HEK293 (cell line): Measurements from ENCODE around the gene BPNT1.

Experiments used
- MYNN ChIP-seq: fragments of 450-650 bp; formaldehyde crosslinking; IDR thresholded peaks from 2 replicates; pipeline ENCODE4 v1.5.1; 2016; ENCODE audit warnings: missing biosample characterization, missing genetic modification characterization, borderline replicate concordance
- ZBTB21 ChIP-seq: fragments of 450-650 bp; formaldehyde crosslinking; IDR thresholded peaks from 2 replicates; pipeline ENCODE4 v1.5.1; 2017; ENCODE audit warnings: missing biosample characterization, missing genetic modification characterization
- ZFP3 ChIP-seq: fragments of 450-650 bp; formaldehyde crosslinking; IDR thresholded peaks from 2 replicates; pipeline ENCODE4 v1.5.1; 2016; ENCODE audit warnings: low read depth, missing biosample characterization, missing genetic modification characterization
- ZFP37 ChIP-seq: fragments of 450-650 bp; formaldehyde crosslinking; IDR thresholded peaks from 2 replicates; pipeline ENCODE4 v1.5.1; 2016; ENCODE audit warnings: missing biosample characterization, missing genetic modification characterization
- ZNF140 ChIP-seq: fragments of 450-650 bp; formaldehyde crosslinking; IDR thresholded peaks from 2 replicates; pipeline ENCODE4 v1.5.1; 2016; ENCODE audit warnings: missing biosample characterization, missing genetic modification characterization
- ZNF239 ChIP-seq: fragments of 450-650 bp; formaldehyde crosslinking; IDR thresholded peaks from 2 replicates; pipeline ENCODE4 v1.5.1; 2016; ENCODE audit warnings: missing biosample characterization, missing genetic modification characterization
- ZNF311 ChIP-seq: fragments of 450-650 bp; formaldehyde crosslinking; IDR thresholded peaks from 2 replicates; pipeline ENCODE4 v1.5.1; 2017; ENCODE audit warnings: missing biosample characterization, missing genetic modification characterization, borderline replicate concordance
- ZNF350 ChIP-seq: fragments of 450-650 bp; formaldehyde crosslinking; IDR thresholded peaks from 2 replicates; pipeline ENCODE4 v1.5.0; 2017; ENCODE audit warnings: missing biosample characterization, mild to moderate bottlenecking, missing genetic modification characterization
- ZNF555 ChIP-seq: fragments of 450-650 bp; formaldehyde crosslinking; conservative IDR thresholded peaks from 2 replicates; pipeline ENCODE4 v1.5.1; 2017; ENCODE audit warnings: missing biosample characterization, mild to moderate bottlenecking, missing genetic modification characterization, inconsistent platforms
- ZNF561 ChIP-seq: fragments of 450-650 bp; IDR thresholded peaks from 2 replicates; pipeline ENCODE4 v1.5.1; 2018; ENCODE audit warnings: missing biosample characterization, missing genetic modification characterization, borderline replicate concordance
- ZNF777 ChIP-seq: fragments of 450-650 bp; formaldehyde crosslinking; IDR thresholded peaks from 2 replicates; pipeline ENCODE4 v1.5.1; 2017; ENCODE audit warnings: missing biosample characterization, missing genetic modification characterization, borderline replicate concordance
- ZNF791 ChIP-seq: fragments of 450-650 bp; formaldehyde crosslinking; IDR thresholded peaks from 2 replicates; pipeline ENCODE4 v1.5.1; 2016; ENCODE audit warnings: missing biosample characterization, missing genetic modification characterization
- TF ChIP-seq, protein P1 (sequence below): fragments of 450-650 bp; formaldehyde crosslinking; IDR thresholded peaks from 2 replicates; pipeline ENCODE4 v1.5.1; 2016; ENCODE audit warnings: missing biosample characterization, missing genetic modification characterization
- TF ChIP-seq, protein P2 (sequence below): fragments of 450-650 bp; formaldehyde crosslinking; conservative IDR thresholded peaks from 2 replicates; pipeline ENCODE4 v1.5.1; 2016; ENCODE audit warnings: low read depth, missing biosample characterization, missing genetic modification characterization

DNA sequence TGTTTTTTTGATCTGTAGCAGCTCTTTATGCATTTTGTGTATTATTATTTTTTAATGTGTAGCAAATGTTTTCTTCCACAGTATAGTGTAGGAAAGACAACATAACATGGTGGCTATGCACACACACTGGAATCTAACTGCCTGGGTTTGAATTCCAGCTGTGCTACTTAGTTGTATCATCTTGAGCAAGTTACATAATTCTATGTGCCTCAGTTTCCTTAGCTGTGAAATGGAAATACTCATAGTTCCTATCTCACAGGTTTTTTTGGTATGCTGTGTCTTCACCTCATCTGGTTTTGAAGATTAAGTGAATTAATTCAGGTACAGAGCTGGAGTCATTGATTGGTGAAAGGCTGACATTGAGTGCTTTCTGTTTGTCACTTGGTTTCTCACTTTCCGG is 3.1 kb upstream of the BPNT1 start:
- TF ChIP-seq ZFP37 (no peak), ZNF239 (tag by site-specific recombination) (no peak), ZNF791 (tag by site-specific recombination) (no peak), MYNN (tag by site-specific recombination) (no peak), ZBTB21 (tag by site-specific recombination) (no peak), ZNF555 (tag by site-specific recombination) (no peak), ZFP3 (no peak), ZNF777 (tag by site-specific recombination) (no peak), ZNF561 (tag by site-specific recombination) (no peak), ZNF350 (no peak), ZNF140 (tag by site-specific recombination) (no peak), ZNF311 (tag by site-specific recombination) (no peak)
- TF ChIP-seq, protein P1, sequence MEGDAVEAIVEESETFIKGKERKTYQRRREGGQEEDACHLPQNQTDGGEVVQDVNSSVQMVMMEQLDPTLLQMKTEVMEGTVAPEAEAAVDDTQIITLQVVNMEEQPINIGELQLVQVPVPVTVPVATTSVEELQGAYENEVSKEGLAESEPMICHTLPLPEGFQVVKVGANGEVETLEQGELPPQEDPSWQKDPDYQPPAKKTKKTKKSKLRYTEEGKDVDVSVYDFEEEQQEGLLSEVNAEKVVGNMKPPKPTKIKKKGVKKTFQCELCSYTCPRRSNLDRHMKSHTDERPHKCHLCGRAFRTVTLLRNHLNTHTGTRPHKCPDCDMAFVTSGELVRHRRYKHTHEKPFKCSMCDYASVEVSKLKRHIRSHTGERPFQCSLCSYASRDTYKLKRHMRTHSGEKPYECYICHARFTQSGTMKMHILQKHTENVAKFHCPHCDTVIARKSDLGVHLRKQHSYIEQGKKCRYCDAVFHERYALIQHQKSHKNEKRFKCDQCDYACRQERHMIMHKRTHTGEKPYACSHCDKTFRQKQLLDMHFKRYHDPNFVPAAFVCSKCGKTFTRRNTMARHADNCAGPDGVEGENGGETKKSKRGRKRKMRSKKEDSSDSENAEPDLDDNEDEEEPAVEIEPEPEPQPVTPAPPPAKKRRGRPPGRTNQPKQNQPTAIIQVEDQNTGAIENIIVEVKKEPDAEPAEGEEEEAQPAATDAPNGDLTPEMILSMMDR (tag by site-specific recombination): no peak
- TF ChIP-seq, protein P2, sequence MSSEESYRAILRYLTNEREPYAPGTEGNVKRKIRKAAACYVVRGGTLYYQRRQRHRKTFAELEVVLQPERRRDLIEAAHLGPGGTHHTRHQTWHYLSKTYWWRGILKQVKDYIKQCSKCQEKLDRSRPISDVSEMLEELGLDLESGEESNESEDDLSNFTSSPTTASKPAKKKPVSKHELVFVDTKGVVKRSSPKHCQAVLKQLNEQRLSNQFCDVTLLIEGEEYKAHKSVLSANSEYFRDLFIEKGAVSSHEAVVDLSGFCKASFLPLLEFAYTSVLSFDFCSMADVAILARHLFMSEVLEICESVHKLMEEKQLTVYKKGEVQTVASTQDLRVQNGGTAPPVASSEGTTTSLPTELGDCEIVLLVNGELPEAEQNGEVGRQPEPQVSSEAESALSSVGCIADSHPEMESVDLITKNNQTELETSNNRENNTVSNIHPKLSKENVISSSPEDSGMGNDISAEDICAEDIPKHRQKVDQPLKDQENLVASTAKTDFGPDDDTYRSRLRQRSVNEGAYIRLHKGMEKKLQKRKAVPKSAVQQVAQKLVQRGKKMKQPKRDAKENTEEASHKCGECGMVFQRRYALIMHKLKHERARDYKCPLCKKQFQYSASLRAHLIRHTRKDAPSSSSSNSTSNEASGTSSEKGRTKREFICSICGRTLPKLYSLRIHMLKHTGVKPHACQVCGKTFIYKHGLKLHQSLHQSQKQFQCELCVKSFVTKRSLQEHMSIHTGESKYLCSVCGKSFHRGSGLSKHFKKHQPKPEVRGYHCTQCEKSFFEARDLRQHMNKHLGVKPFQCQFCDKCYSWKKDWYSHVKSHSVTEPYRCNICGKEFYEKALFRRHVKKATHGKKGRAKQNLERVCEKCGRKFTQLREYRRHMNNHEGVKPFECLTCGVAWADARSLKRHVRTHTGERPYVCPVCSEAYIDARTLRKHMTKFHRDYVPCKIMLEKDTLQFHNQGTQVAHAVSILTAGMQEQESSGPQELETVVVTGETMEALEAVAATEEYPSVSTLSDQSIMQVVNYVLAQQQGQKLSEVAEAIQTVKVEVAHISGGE: no peak
